ENCODE data around the gene DGKH.

GRCh38 chr13:42107421-42107820, 59.0 kb downstream of the DGKH start:
- TF ChIP-seq CTCF (conservative IDR thresholded peaks at IDR 0.05; ENCODE audit: low read length) (no peak), EZH2phosphoT487 (IDR thresholded peaks at IDR 0.05; ENCODE audit: borderline replicate concordance) (no peak)
